ENCODE data around the gene NANP.

GRCh38 chr20:25567286-25567685 lies 56.5 kb downstream of the NANP start:
- TF ChIP-seq CTCF (IDR thresholded peaks at IDR 0.05) (no peak), POLR2AphosphoS5 (IDR thresholded peaks at IDR 0.05; ENCODE audit: low read depth, low read length) (no peak)

All from Panc1 (cell line).